ENCODE measurements around the gene AGBL1.

The AGBL1 gene

DNA sequence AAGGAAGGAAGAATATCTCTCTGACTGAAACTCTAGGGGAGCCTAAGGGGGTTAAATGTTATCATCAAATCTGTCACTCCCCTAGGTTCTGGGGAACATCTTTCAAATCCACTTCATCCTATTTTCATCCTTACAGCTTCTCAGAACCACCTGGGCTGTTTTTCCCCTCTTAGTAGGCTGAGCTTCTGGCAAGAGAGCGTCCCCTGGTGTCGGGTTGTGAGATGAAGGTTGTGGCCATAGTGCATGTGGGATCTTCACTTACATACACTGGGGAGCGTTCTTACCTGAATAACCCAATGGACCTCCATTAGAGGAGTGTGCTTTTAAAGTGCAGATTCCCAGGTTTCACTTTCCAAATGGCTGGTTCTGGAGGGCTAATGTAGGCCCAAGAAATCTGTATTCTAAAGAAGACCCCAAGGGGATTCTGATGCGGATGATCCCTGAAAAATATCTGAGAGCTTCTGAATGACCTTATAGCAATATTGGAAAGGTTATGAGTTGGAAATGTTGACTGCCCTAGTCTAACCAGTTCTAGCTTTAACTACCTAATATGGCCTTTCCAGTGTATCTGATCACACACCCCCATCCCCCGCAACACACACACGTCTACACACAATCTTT is 663.7 kb downstream of the AGBL1 start:
- H3K27me3 ChIP-seq (ENCODE audit: insufficient read depth, poor library complexity, severe bottlenecking) = no peaks in the 10 kb centered on the region
- TF ChIP-seq GABPA (IDR thresholded peaks at IDR 0.05; ENCODE audit: low read depth) = no peak
- TF ChIP-seq, protein P1, sequence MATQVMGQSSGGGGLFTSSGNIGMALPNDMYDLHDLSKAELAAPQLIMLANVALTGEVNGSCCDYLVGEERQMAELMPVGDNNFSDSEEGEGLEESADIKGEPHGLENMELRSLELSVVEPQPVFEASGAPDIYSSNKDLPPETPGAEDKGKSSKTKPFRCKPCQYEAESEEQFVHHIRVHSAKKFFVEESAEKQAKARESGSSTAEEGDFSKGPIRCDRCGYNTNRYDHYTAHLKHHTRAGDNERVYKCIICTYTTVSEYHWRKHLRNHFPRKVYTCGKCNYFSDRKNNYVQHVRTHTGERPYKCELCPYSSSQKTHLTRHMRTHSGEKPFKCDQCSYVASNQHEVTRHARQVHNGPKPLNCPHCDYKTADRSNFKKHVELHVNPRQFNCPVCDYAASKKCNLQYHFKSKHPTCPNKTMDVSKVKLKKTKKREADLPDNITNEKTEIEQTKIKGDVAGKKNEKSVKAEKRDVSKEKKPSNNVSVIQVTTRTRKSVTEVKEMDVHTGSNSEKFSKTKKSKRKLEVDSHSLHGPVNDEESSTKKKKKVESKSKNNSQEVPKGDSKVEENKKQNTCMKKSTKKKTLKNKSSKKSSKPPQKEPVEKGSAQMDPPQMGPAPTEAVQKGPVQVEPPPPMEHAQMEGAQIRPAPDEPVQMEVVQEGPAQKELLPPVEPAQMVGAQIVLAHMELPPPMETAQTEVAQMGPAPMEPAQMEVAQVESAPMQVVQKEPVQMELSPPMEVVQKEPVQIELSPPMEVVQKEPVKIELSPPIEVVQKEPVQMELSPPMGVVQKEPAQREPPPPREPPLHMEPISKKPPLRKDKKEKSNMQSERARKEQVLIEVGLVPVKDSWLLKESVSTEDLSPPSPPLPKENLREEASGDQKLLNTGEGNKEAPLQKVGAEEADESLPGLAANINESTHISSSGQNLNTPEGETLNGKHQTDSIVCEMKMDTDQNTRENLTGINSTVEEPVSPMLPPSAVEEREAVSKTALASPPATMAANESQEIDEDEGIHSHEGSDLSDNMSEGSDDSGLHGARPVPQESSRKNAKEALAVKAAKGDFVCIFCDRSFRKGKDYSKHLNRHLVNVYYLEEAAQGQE (IDR thresholded peaks at IDR 0.05; ENCODE audit: insufficient replicate concordance, low read depth) = no peak
- TF ChIP-seq, protein P2, sequence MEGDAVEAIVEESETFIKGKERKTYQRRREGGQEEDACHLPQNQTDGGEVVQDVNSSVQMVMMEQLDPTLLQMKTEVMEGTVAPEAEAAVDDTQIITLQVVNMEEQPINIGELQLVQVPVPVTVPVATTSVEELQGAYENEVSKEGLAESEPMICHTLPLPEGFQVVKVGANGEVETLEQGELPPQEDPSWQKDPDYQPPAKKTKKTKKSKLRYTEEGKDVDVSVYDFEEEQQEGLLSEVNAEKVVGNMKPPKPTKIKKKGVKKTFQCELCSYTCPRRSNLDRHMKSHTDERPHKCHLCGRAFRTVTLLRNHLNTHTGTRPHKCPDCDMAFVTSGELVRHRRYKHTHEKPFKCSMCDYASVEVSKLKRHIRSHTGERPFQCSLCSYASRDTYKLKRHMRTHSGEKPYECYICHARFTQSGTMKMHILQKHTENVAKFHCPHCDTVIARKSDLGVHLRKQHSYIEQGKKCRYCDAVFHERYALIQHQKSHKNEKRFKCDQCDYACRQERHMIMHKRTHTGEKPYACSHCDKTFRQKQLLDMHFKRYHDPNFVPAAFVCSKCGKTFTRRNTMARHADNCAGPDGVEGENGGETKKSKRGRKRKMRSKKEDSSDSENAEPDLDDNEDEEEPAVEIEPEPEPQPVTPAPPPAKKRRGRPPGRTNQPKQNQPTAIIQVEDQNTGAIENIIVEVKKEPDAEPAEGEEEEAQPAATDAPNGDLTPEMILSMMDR (IDR thresholded peaks at IDR 0.05; ENCODE audit: insufficient read depth, low read length) = peak; percentile 59
- H3K27ac ChIP-seq (replicated peaks) = no peak overlapping the region
- peak in 1 of 2 experiments; percentile 15 for DNase-seq (ENCODE audit: low read depth in 1 of 2, low spot score in 1 of 2)
- H3K4me3 ChIP-seq (replicated peaks; ENCODE audit: insufficient read depth, low read length) = no peak overlapping the region

DNA sequence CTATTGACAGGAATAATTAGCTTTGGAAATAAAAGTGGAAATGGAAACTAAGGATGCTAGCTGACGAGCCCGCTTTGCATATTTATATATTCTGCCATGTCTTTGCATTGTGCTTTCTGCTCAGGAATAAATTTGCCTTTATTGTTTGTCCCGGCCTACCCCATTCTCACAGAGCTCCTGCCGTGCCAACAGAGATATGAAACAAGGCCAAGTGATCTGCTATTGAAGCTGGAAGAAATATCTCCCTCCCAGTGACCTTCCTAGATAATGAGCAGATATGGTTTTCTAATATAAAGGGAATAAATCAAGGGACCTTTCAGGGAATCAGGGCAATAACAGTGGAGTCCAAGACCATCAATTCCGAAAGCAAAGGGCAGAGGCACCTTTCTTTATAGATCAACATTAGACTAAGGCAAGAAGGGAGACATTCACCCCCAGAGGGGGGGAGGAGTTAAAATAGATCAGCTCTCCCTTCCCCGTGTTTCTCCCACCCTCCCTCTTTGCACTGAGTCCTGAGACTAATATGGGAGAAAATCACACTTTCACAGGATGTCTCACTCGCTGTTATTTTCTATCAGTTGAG is 664.6 kb downstream of the AGBL1 start:
- TF ChIP-seq POLR2AphosphoS5 (IDR thresholded peaks at IDR 0.05; ENCODE audit: low read depth) (no peak), SPI1 (IDR thresholded peaks at IDR 0.05; ENCODE audit: borderline replicate concordance, low read depth) (no peak), GABPA (IDR thresholded peaks at IDR 0.05; ENCODE audit: low read depth) (no peak)
- TF ChIP-seq, protein P2 (IDR thresholded peaks at IDR 0.05; ENCODE audit: insufficient read depth, low read length) = no peak
- TF ChIP-seq, protein P1 (IDR thresholded peaks at IDR 0.05; ENCODE audit: insufficient replicate concordance, low read depth) = no peak
- no peak overlapping the region for H3K27ac ChIP-seq (replicated peaks)
- no peak for DNase-seq (ENCODE audit: low read depth in 1 of 2, low spot score in 1 of 2)
- no peaks in the 10 kb centered on the region for H3K27me3 ChIP-seq (ENCODE audit: insufficient read depth, poor library complexity, severe bottlenecking)
- H3K4me3 ChIP-seq (replicated peaks; ENCODE audit: insufficient read depth, low read length) = no peak overlapping the region

DNA sequence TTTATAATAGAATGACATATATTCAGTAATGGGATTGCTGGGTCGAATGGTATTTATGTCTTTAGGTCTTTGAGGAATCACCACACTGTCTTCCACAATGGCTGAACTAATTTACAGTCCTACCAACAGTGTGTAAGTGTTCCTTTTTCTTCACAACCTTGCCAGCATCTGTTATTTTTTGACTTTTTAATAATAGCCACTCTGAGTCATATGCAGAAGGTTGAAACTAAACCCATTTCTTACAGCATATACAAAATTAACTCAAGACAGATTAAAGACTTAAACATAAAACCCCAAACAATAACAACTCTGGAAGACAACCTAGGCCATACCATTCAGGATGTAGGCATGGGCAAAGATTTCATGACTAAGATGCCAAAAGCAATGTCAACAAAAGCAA is 671.4 kb downstream of the AGBL1 start:
- H3K27me3 ChIP-seq (ENCODE audit: insufficient read depth, poor library complexity, severe bottlenecking) = no peaks in the 10 kb centered on the region
- TF ChIP-seq POLR2AphosphoS5 (IDR thresholded peaks at IDR 0.05; ENCODE audit: low read depth) (no peak), GABPA (IDR thresholded peaks at IDR 0.05; ENCODE audit: low read depth) (no peak), SPI1 (IDR thresholded peaks at IDR 0.05; ENCODE audit: borderline replicate concordance, low read depth) (no peak)
- TF ChIP-seq, protein P2 (IDR thresholded peaks at IDR 0.05; ENCODE audit: insufficient read depth, low read length) = no peak
- TF ChIP-seq, protein P1 (IDR thresholded peaks at IDR 0.05; ENCODE audit: insufficient replicate concordance, low read depth) = no peak
- H3K4me3 ChIP-seq (replicated peaks; ENCODE audit: insufficient read depth, low read length) = no peak overlapping the region

More for the DNA sequence above, 671.4 kb downstream of the AGBL1 start:
- H3K27ac ChIP-seq (replicated peaks) = no peak overlapping the region
- DNase-seq (ENCODE audit: low read depth in 1 of 2, low spot score in 1 of 2) = no peak

Measured in HL-60 (cell line).